ENCODE results near the gene ARHGAP15.

Gene ARHGAP15

DNA sequence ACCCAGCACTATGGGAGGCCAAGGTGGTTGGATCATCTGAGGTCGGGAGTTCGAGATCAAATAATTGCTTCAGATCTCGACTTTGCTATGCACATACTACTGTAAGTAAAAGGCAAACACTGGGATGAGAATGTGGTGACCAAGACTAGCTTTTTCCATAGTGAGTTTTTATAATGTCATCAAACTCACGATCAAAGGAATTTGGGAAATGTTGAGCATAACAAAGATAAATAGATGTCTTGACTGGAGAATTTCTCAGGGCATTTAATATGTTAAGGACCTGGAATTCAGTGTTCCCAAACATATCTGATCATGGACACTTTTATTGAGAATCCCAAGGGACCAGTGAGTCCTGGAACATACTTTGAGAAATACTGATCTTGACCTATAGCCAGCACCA lies 205.6 kb downstream of the ARHGAP15 start:
- TF ChIP-seq ZBTB7A (IDR thresholded peaks at IDR 0.05; ENCODE audit: low read depth) (no peak), CEBPB (IDR thresholded peaks at IDR 0.05) (no peak), EP300 (IDR thresholded peaks at IDR 0.05; ENCODE audit: borderline replicate concordance) (no peak), TEAD4 (IDR thresholded peaks at IDR 0.05) (no peak), YY1 (IDR thresholded peaks at IDR 0.05; ENCODE audit: low read depth) (no peak), CREB1 (IDR thresholded peaks at IDR 0.05; ENCODE audit: low read depth) (no peak), TAF1 (IDR thresholded peaks at IDR 0.05; ENCODE audit: low read depth) (no peak), RAD21 (IDR thresholded peaks at IDR 0.05; ENCODE audit: low read depth) (no peak), EGR1 (IDR thresholded peaks at IDR 0.05) (no peak), FOXM1 (IDR thresholded peaks at IDR 0.05; ENCODE audit: borderline replicate concordance, low read depth) (no peak), NFIC (IDR thresholded peaks at IDR 0.05) (no peak), TCF12 (IDR thresholded peaks at IDR 0.05; ENCODE audit: low read depth) (no peak)
- TF ChIP-seq, protein P1, sequence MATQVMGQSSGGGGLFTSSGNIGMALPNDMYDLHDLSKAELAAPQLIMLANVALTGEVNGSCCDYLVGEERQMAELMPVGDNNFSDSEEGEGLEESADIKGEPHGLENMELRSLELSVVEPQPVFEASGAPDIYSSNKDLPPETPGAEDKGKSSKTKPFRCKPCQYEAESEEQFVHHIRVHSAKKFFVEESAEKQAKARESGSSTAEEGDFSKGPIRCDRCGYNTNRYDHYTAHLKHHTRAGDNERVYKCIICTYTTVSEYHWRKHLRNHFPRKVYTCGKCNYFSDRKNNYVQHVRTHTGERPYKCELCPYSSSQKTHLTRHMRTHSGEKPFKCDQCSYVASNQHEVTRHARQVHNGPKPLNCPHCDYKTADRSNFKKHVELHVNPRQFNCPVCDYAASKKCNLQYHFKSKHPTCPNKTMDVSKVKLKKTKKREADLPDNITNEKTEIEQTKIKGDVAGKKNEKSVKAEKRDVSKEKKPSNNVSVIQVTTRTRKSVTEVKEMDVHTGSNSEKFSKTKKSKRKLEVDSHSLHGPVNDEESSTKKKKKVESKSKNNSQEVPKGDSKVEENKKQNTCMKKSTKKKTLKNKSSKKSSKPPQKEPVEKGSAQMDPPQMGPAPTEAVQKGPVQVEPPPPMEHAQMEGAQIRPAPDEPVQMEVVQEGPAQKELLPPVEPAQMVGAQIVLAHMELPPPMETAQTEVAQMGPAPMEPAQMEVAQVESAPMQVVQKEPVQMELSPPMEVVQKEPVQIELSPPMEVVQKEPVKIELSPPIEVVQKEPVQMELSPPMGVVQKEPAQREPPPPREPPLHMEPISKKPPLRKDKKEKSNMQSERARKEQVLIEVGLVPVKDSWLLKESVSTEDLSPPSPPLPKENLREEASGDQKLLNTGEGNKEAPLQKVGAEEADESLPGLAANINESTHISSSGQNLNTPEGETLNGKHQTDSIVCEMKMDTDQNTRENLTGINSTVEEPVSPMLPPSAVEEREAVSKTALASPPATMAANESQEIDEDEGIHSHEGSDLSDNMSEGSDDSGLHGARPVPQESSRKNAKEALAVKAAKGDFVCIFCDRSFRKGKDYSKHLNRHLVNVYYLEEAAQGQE (IDR thresholded peaks at IDR 0.05; ENCODE audit: low read depth): no peak
- TF ChIP-seq, protein P2, sequence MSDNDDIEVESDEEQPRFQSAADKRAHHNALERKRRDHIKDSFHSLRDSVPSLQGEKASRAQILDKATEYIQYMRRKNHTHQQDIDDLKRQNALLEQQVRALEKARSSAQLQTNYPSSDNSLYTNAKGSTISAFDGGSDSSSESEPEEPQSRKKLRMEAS (IDR thresholded peaks at IDR 0.05): no peak
- TF ChIP-seq, protein P3, sequence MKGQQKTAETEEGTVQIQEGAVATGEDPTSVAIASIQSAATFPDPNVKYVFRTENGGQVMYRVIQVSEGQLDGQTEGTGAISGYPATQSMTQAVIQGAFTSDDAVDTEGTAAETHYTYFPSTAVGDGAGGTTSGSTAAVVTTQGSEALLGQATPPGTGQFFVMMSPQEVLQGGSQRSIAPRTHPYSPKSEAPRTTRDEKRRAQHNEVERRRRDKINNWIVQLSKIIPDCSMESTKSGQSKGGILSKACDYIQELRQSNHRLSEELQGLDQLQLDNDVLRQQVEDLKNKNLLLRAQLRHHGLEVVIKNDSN (IDR thresholded peaks at IDR 0.05): no peak

DNA sequence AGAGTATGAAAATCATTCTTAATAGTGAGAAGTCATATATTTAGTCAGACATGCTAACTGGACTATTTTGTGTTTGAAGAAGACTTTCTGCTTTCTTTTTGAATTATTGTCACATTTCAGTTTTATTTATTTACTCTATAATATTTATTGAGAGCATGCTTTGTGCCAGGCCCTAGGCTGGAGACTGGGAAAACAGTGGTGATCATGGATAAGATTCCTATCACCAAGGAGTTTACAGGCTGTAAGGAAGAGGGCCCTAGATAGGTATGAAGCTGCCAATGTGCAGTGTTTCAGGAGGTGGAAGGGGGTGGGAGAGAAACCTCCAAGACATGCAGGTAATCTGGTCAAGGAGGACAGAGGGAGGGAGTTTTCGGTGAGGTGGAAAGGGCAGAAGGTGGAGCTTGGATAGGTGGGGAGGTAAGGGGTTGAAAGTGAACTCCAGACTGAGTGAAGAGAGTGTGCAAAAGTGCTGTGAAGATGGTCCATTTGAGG lies 207.5 kb downstream of the ARHGAP15 start:
- TF ChIP-seq RAD21 (IDR thresholded peaks at IDR 0.05; ENCODE audit: low read depth) (no peak), CREB1 (IDR thresholded peaks at IDR 0.05; ENCODE audit: low read depth) (no peak), TEAD4 (IDR thresholded peaks at IDR 0.05) (no peak), CEBPB (IDR thresholded peaks at IDR 0.05) (no peak), FOXM1 (IDR thresholded peaks at IDR 0.05; ENCODE audit: borderline replicate concordance, low read depth) (no peak), TCF12 (IDR thresholded peaks at IDR 0.05; ENCODE audit: low read depth) (no peak)
- TF ChIP-seq, protein P1 (IDR thresholded peaks at IDR 0.05; ENCODE audit: low read depth): no peak

DNA sequence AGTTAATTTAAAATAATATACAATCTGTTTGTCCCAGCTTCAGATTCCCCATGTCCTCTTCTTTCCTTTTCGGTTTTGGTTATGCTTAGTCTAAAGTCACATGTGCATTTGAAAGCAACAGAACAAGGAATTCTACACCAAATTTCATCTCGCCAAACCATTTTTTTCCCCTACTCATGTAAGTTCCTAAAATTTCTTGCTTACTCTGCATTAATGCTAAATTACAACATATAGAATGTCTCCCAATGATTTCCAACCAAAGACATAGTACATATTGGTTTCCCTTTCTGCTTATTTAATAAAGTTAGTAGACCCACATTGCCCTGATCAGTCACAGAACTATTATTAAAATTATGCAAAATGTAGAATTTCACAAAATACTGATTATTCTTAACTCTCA lies 212.3 kb downstream of the ARHGAP15 start:
- no peak for TF ChIP-seq TEAD4 (IDR thresholded peaks at IDR 0.05)
- TF ChIP-seq, protein P1 (IDR thresholded peaks at IDR 0.05; ENCODE audit: low read depth): no peak

DNA sequence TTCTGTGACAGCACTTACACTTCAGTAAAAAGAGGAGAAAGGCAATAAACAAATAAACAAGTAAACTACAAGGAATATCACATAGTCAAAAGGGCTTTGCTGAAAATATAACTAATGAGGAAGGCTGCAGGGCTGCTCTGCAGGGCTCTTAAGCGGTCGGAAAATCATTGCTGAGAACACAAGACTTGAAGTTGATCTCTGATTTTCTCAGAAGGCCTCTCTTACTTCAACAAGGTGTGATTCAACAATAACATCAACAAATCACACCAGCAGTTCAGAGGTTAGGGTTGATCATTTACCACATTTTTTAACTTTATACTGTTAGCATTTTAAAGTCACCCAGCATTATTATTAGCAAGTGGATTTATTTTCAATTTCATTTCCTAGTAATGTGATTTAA lies 215.6 kb downstream of the ARHGAP15 start:
- TF ChIP-seq EGR1 (IDR thresholded peaks at IDR 0.05): no peak
- no peak for TF ChIP-seq TAF1 (IDR thresholded peaks at IDR 0.05; ENCODE audit: low read depth)
- no peak for TF ChIP-seq RAD21 (IDR thresholded peaks at IDR 0.05; ENCODE audit: low read depth)
- no peak for TF ChIP-seq NFIC (IDR thresholded peaks at IDR 0.05)

DNA sequence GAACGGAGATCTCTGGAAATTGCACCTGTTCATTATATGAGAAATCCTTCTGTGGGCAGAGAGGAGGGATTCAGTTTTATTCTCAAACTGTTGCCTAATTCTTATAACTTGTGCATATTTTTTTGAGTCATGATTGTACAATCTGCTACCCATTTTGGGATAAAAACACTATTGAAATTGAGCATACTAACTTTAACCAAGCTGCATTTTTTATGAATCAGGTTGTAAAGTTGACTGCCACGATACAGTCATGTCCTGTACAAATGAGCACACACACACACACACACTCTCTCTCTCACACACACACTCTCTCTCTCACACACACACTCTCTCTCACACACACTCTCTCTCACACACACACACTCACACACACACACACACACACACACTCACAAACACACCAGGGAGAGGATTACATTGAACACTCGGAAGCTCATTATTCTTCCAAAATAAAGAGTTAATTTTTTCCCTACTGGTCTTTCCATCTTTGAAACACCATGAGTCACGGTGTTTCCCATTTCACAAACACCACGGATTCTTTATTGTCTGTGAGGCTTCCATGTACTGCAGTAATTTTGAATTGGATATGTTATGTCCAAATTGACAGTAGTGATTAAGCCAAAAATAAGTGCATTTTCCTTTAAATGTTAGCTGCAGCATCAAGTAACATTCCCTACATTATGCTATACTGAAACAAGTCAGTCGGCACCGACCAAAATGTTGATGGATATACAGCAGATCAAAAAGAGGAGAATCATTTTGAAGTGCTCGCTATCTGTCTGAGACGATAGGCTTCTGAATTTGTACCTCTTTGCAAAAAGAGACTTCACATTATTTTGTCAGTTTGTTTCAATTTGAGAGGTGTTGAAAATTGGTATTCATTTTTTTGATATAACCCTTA lies 216.9 kb downstream of the ARHGAP15 start:
- TF ChIP-seq CREB1 (IDR thresholded peaks at IDR 0.05; ENCODE audit: low read depth) (no peak), EP300 (IDR thresholded peaks at IDR 0.05; ENCODE audit: borderline replicate concordance) (no peak), TCF12 (IDR thresholded peaks at IDR 0.05; ENCODE audit: low read depth) (no peak), YY1 (IDR thresholded peaks at IDR 0.05; ENCODE audit: low read depth) (no peak), EGR1 (IDR thresholded peaks at IDR 0.05) (no peak), NFIC (IDR thresholded peaks at IDR 0.05) (no peak), CEBPB (IDR thresholded peaks at IDR 0.05) (no peak), TEAD4 (IDR thresholded peaks at IDR 0.05) (no peak), FOXM1 (IDR thresholded peaks at IDR 0.05; ENCODE audit: borderline replicate concordance, low read depth) (no peak), RAD21 (IDR thresholded peaks at IDR 0.05; ENCODE audit: low read depth) (no peak), TAF1 (IDR thresholded peaks at IDR 0.05; ENCODE audit: low read depth) (no peak)
- TF ChIP-seq, protein P1 (IDR thresholded peaks at IDR 0.05; ENCODE audit: low read depth): no peak
- TF ChIP-seq, protein P2 (IDR thresholded peaks at IDR 0.05): no peak
- TF ChIP-seq, protein P3 (IDR thresholded peaks at IDR 0.05): no peak

All from Ishikawa (cell line).